HL-60/S4 treated with phorbol 12-myristate 13-acetate at 8.2 ng/mL for 4 days and 3 days (cell line): ENCODE results near the gene CHRD.

ENCODE experiments used
- in situ Hi-C: fragments of 300-500 bp; cut with MboI; formaldehyde crosslinking; loops from 2 replicates; pipeline ENCODE4 v1.15.0; 2022; ENCODE audit warnings: low sequenced_read_pairs

The CHRD gene

DNA sequence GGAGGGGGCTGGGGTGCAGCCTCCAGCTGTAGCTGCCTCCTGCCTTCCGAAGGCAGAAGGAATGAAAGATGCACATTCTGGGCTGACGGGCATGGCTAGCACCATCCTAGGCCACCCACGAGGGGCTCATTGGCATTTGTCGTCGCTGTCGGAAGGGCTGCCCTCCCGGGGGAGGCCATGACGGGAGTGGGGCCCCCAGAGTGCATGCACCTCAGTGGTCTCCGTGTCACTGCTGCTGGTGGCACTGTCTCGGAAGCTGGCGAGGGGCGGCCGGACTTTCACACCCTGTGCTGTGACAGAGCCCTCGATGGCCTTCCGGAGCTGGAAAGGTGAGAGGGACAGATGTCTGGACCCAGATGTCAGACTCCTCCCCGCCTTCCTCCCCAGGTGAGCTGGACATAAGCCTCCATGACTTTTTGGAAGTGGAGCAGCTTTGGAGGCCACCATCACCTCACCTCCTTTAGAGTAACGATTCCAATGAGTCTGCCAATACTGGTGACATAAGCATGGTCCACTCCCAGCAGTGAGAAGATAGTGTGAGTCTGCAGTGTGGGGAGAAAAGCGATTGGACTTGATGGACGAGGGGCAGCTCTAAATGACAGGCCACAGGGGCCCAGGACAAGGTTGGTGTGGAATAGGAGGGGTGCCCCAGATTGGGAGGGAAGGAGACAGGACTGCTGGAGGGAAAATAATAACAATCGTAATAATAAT, 33.2 kb upstream of the CHRD start:
- in situ Hi-C loops = no loop called here

DNA sequence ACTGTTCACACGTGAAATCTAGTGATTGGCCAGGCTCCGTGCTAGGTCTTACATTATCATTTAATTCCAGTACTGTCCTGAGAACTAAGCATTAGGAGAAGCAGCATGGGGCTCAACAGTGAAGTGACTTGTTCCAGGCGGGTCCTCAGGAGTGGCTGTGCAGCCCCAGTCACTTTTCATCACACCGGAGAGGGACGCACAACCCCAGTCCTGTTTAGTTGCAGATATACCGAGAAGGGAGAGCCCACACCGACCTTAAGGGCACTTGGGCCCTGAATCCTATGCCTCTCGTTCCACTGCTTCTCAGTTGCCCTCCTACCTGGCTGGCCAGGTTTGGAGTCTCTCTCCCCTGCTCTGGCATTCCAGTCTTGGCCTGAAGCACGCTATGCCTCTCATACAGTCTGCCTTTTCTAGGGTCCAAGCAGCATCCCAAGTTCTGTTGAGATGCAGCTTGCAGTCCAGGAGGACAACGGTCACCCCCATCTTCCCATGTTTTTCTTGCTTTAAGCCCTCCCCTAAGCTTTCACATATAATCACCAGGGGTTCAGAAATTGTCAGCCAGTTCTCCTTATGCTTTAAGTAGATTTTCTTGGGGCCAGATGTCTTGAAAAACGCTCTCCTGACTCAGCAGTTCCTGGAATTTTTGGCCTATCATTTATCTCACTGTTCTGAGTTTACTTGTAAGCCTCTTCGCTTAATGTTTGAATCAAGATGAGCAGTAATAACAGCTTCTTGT, 32.4 kb upstream of the CHRD start:
- in situ Hi-C loops = no loop called here

DNA sequence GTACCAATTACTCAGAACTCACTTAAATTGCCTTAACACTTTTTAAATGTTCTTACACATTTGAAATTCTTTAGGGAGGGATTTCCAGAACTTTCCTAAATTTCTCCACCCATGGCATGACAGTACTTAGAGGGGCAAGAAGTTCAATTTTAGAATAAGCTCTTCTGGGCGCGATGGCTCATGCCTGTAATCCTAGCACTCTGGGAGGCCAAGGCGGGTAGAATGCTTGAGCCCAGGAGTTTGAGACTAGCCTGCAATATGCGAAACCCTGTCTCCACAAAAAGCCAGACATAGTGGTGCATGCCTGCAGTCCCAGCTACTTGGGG, 31.8 kb upstream of the CHRD start:
- in situ Hi-C loops = no loop called here

DNA sequence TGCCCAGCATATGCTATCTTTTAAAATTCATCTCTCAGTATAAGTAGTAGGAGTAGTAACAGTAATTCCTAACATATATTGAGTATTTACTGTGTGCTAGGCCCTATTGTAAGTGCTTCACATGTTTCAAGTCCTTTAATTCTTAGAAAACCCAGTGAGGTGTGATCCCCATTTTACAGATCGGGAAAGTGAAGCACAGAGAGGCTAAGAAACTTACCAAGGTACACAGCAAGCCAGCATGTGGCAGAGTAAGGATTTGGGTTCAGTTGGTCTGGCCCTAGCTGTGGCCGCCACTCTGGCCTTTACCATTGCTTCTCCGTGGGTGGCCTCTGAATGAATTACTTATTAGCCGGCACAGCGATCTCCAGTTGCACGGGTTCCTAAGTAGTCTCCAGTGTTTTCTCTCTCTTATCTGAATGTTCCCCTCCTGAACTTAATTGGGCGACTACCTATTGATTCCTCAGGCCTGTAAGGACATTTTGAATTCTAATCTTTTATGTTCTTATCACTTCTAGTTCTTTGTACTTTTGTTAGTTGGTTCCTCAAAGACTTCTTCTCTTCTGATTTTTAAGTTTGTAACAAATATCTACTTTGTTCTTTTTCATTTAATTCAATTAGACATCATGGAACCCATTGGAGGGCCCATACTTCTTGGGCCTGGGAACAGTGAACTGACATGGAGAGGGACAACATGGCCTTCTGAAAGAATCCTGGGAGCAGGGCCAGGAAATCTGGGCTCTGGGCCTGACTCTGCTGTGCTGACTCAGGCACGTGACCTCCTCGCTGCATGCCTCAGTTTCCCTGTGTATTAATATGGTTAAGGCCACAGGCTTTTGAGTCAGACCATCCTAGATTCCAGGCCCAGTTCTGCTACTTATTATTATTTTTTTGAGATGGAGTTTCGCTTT, 30.0 kb upstream of the CHRD start:
- in situ Hi-C loops = no loop called here

GRCh38 chr3:184350618-184351017, 29.2 kb upstream of the CHRD start:
- in situ Hi-C loops = no loop called here

DNA sequence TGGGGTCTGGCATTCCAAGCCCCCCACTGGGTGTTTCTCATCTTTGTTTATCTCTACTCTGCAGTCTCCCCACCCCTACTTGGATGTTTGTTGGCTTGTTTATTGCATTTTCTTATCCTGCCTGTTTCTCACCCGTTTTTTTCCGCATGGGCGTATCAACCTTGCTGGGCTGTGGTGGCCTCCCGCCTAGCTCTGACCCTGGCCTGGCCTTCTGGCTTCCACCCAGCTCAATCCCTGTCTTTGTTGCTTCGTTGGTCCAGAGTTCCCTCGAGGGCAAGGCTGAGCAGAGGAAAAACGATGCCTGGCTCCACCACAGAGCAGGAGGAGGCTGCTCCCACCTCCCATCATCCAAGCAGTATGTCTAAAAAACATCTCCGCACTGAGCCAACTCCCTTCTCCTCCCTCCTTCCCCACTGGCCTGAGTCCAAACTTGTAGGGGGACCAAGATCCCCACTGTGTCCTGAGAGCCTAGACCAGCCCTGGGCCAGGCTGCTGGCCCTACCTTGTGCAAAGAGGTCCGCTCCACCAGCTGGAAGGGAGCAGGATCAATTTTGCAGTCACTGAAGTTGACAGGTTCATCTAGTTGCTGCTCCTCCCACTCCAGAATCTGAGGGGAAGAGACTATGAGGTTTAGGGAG, 28.2 kb upstream of the CHRD start:
- in situ Hi-C loops = no loop called here

DNA sequence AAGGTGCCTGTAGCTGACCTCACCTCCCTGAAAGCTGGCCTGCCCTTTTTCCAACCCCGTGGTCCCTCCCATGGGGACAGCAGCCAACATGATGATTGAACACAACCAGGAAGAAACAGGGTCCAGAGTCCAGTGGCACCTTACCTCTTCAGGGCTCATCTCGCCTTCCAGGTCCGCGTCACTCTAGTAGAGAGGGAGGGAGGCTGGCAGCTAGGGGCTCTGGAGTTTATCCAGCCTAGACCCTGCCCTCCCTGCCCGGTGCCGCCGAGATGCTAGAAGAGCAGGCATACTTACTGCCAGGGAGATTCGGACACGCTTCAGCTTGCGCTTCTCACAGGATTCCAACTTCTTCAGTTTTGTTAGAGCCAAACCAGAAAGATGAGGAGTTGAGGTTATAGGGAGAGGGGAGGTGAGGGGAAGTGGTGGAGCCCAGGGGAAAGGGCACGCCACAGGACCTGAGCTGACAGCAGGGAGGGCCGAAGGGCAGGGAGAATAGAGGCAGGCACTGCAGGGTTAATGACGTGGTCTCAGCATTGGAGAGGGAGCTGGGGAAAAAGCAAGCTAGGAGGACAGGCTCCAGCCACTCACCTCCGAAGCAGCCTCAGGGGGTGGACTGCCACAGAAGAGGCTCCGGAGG, 27.6 kb upstream of the CHRD start:
- in situ Hi-C loops = no loop called here

GRCh38 chr3:184352897-184353545, 26.8 kb upstream of the CHRD start:
- in situ Hi-C loops = no loop called here

- in situ Hi-C loops = no loop called here
These were observed 26.3 kb upstream of the CHRD start for GRCh38 chr3:184353546-184353941.

DNA sequence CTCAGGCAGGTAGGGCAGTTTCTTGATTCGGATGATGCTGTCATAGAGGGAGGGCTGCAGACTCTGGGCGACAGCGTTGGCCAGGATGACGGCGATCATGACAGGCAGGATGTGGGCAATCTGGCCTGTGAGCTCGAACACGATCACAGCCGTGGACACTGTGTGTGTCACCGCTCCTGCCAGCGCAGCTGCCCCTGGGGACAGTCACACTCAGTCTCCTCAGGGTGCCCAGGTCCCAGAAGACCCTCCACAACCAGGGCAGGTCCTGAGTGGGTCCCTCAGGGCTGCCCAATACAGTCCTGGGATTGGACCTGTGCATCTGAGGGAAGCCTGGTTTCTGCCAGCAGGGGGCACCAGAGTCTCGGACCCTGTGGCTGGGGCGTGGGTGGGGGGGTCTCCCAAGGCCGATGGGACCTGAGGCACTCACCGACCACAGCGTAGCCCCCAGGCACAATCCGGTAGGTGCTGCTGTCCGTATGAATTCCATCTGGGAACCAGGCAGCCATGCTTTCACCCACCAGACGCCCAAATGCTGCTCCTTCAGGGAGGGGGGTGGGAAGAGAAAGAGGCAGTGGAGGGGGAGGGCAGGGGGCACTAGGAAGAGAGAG, 25.6 kb upstream of the CHRD start:
- in situ Hi-C loops = no loop called here

GRCh38 chr3:184354754-184355153, 25.1 kb upstream of the CHRD start:
- in situ Hi-C loops = no loop called here

DNA sequence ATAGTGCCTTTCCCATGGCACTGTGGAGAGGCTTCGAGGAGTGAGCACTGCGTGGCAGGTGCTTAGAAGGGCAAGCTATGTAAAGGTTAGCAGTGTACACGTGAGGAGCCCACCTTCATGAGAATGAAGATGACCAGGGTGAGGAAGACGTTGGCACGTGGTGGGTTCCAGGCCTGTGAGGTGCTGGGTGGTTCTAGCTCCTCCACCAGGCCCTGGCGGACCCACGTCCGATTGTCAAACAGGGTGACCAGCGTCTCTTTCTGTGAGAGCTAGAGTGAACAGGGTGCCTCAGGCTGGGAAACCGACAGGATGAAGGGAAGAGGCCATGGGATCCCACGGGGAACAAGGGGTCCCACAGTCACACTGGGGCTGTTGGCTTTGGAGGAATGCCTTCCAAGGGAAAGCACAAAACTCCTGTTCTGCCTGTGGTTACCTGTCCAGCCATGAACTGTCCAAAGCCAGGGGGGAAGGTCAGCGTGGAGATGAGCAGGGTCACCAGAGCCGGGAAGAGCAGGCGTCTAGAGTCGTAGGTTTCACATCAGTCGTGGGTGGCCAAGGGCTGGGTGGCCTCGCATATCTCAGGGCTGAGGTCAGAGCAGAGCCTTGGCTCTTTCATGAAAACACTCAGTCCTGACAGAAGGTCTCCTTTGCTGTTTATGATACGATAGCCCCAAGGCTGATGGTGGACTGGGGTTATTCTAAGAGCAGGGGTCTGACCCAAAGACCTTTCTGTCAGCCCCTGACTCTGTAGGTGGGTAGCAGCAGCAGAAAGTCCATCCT, 24.4 kb upstream of the CHRD start:
- in situ Hi-C loops = no loop called here

- in situ Hi-C loops = no loop called here
These were observed 22.4 kb upstream of the CHRD start for GRCh38 chr3:184357248-184358123.

- in situ Hi-C loops = no loop called here
These were observed 21.6 kb upstream of the CHRD start for GRCh38 chr3:184358124-184358767.

DNA sequence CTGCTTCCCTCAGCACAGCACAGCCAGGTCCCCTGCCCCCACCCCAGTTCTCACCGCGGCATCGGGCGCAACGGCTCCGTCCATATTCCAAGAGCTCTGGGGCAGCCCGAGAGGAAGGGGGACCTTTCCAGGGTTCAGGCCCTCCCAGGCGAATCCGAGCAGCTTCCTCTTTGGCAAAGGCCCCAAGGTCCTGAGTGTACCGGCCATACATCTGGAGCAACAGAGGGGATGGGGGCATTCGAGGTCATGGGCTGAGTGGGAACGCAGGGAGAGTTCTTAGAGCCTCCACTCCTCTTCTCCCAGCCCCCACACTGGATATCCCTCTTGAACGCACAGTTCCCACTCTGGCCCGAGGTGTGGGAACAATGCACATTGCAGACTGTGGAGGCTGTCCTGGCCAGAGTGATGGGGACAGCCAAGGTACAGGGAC, 20.9 kb upstream of the CHRD start:
- in situ Hi-C loops = no loop called here

DNA sequence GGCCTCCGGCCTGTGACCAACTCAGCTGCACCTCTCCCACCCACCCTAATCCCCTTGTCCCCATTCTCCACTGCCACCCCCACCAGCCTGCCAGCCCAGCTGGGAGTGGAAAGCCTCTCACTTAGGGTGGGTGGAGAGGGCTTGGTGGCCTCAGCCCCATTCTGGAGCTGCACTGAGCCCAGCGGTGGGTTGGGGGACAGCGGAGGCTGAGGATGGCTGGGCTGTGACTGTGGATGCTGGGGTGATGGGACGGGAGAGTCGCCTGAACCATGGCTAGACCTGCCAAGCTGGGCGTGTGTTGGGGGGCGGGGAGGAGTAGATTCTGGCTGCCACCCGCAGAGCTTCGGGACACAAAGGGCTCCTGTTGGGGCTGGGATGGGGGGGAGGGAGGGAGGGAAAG, 20.2 kb upstream of the CHRD start:
- in situ Hi-C loops = no loop called here

GRCh38 chr3:184360070-184360928, 19.6 kb upstream of the CHRD start:
- in situ Hi-C loops = no loop called here
